HUES64 (cell line): ENCODE data around the gene CREB3L1.

ENCODE experiments used
- H3K27ac ChIP-seq: 2 replicates; pipeline ENCODE4 v1.7.0; 2013; ENCODE audit warnings: low read depth, low read length, inconsistent platforms
- H3K27me3 ChIP-seq: 2 replicates; pipeline ENCODE4 v1.6.1; 2013; ENCODE audit warnings: mild to moderate bottlenecking, low read length; ENCODE audit not compliant: insufficient read depth
- H3K36me3 ChIP-seq: 2 replicates; pipeline ENCODE4 v1.6.1; 2013; ENCODE audit warnings: mild to moderate bottlenecking, low read length; ENCODE audit not compliant: insufficient read depth
- H3K4me1 ChIP-seq: 2 replicates; pipeline ENCODE4 v1.6.1; 2013; ENCODE audit warnings: mild to moderate bottlenecking, low read length, moderate library complexity; ENCODE audit not compliant: insufficient read depth
- H3K4me3 ChIP-seq: 2 replicates; pipeline ENCODE4 v1.5.1; 2013; ENCODE audit warnings: mild to moderate bottlenecking, low read length, moderate library complexity
- H3K9ac ChIP-seq: 2 replicates; pipeline ENCODE4 v1.6.1; 2013; ENCODE audit warnings: mild to moderate bottlenecking, low read depth, low read length
- H3K9me3 ChIP-seq: 2 replicates; pipeline ENCODE4 v1.6.1; 2013; ENCODE audit warnings: low read depth, low read length; ENCODE audit not compliant: insufficient read depth
- WGBS: fragments of 150-250, 120-280 bp; methylation state at CpG from one replicate; pipeline ENCODE4 v1.1.7; 2013; ENCODE audit warnings: missing lambda C conversion rate; 5-methylcytosine and 5-hydroxymethylcytosine counted together

CREB3L1 gene

GRCh38 chr11:46291441-46292150 lies 14.1 kb downstream of the CREB3L1 start:
- Histone ChIP-seq H3K9me3 (no peaks in the 10 kb centered on the region), H3K9ac (0 out of 2 replicates have a peak overlapping the region, but pooled peaks have one; percentile 31), H3K4me3 (0 out of 2 replicates have a peak overlapping the region, but pooled peaks have one; percentile 3), H3K27ac (peak overlapping the region; percentile 91; the same call in 1 of the 2 replicates), H3K4me1 (peaks cover 40% of the 10 kb centered on the region), H3K27me3 (no peaks in the 10 kb centered on the region), H3K36me3 (no peaks in the 10 kb centered on the region)
- WGBS = 59% methylated on average over 10 of the region's 10 CpGs

- no peak overlapping the region for H3K9ac ChIP-seq
- no peaks in the 10 kb centered on the region for H3K9me3 ChIP-seq
- peaks cover 45% of the 10 kb centered on the region for H3K4me1 ChIP-seq
- H3K36me3 ChIP-seq = no peaks in the 10 kb centered on the region
- no peak overlapping the region for H3K27ac ChIP-seq
- no peak overlapping the region for H3K4me3 ChIP-seq
- WGBS = 94% methylated on average over 13 of the region's 13 CpGs
- H3K27me3 ChIP-seq = no peaks in the 10 kb centered on the region
Measured at GRCh38 chr11:46293066-46293465, 15.6 kb downstream of the CREB3L1 start.

GRCh38 chr11:46293641-46294103 lies 16.2 kb downstream of the CREB3L1 start:
- Histone ChIP-seq H3K27me3 (no peaks in the 10 kb centered on the region), H3K36me3 (no peaks in the 10 kb centered on the region), H3K9me3 (no peaks in the 10 kb centered on the region), H3K4me3 (no peak overlapping the region), H3K27ac (peak overlapping the region; percentile 85), H3K9ac (peak overlapping the region; percentile 71; the same call in 1 of the 2 replicates), H3K4me1 (peaks cover 45% of the 10 kb centered on the region)
- WGBS = 91% methylated on average over 9 of the region's 9 CpGs

GRCh38 chr11:46294365-46295309 lies 17.2 kb downstream of the CREB3L1 start:
- Histone ChIP-seq H3K4me3 (peak overlapping the region; percentile 66), H3K27ac (peak overlapping the region; percentile 85), H3K27me3 (no peaks in the 10 kb centered on the region), H3K9ac (peak overlapping the region; percentile 71), H3K9me3 (no peaks in the 10 kb centered on the region), H3K36me3 (no peaks in the 10 kb centered on the region), H3K4me1 (peaks cover 45% of the 10 kb centered on the region)
- 28% methylated on average over 22 of the region's 24 CpGs for WGBS

GRCh38 chr11:46295312-46296058 lies 18.0 kb downstream of the CREB3L1 start:
- WGBS = 1% methylated on average over 61 of the region's 61 CpGs
- Histone ChIP-seq H3K4me3 (peak overlapping the region; percentile 66), H3K4me1 (peaks cover 39% of the 10 kb centered on the region), H3K27me3 (no peaks in the 10 kb centered on the region), H3K9ac (peak overlapping the region; percentile 71), H3K27ac (peak overlapping the region; percentile 85), H3K36me3 (no peaks in the 10 kb centered on the region), H3K9me3 (no peaks in the 10 kb centered on the region)

GRCh38 chr11:46296059-46296527 lies 18.6 kb downstream of the CREB3L1 start:
- H3K4me3 ChIP-seq = peak overlapping the region; percentile 66
- peak overlapping the region; percentile 85 for H3K27ac ChIP-seq
- no peaks in the 10 kb centered on the region for H3K27me3 ChIP-seq
- 30% methylated on average over 17 of the region's 18 CpGs for WGBS
- peak overlapping the region; percentile 71 for H3K9ac ChIP-seq
- no peaks in the 10 kb centered on the region for H3K9me3 ChIP-seq
- H3K36me3 ChIP-seq = no peaks in the 10 kb centered on the region
- peaks cover 34% of the 10 kb centered on the region for H3K4me1 ChIP-seq

GRCh38 chr11:46296528-46297448 lies 19.3 kb downstream of the CREB3L1 start:
- H3K9ac ChIP-seq = no peak overlapping the region
- H3K4me1 ChIP-seq = peaks cover 27% of the 10 kb centered on the region
- H3K36me3 ChIP-seq = no peaks in the 10 kb centered on the region
- 22% methylated on average over 26 of the region's 26 CpGs for WGBS
- H3K27me3 ChIP-seq = no peaks in the 10 kb centered on the region
- H3K9me3 ChIP-seq = no peaks in the 10 kb centered on the region
- peak overlapping the region; percentile 85 for H3K27ac ChIP-seq
- H3K4me3 ChIP-seq = peak overlapping the region; percentile 66

GRCh38 chr11:46298699-46299433 lies 21.4 kb downstream of the CREB3L1 start:
- H3K4me1 ChIP-seq = peaks cover 22% of the 10 kb centered on the region
- 84% methylated on average over 7 of the region's 8 CpGs for WGBS
- H3K9me3 ChIP-seq = no peaks in the 10 kb centered on the region
- H3K4me3 ChIP-seq = no peak overlapping the region
- H3K27me3 ChIP-seq = no peaks in the 10 kb centered on the region
- peaks cover 5% of the 10 kb centered on the region; the same call in 1 of the 2 replicates for H3K36me3 ChIP-seq
- H3K27ac ChIP-seq = no peak overlapping the region
- no peak overlapping the region for H3K9ac ChIP-seq

- Histone ChIP-seq H3K9ac (no peak overlapping the region), H3K27ac (no peak overlapping the region), H3K4me1 (peaks cover 16% of the 10 kb centered on the region), H3K36me3 (peaks cover 5% of the 10 kb centered on the region; the same call in 1 of the 2 replicates), H3K27me3 (no peaks in the 10 kb centered on the region), H3K4me3 (no peak overlapping the region), H3K9me3 (no peaks in the 10 kb centered on the region)
- WGBS = 90% methylated on average over 5 of the region's 5 CpGs
Measured at GRCh38 chr11:46299451-46299961, 22.0 kb downstream of the CREB3L1 start.
